WI38 (cell line): Measurements from ENCODE around the gene GAREM1.
"Not testable (repeated sequence)": the region's sequence is repeated elsewhere in the genome, so short reads cannot be mapped to it uniquely, and the experiment has no call there.

Source experiments
- H3K4me3 ChIP-seq: 2 replicates; pipeline ENCODE4 v1.5.1; 2011; ENCODE audit warnings: low read depth, mild to moderate bottlenecking, control low read depth, low read length
- CTCF ChIP-seq: IDR thresholded peaks from 2 replicates; pipeline ENCODE4 v1.5.1; 2012; ENCODE audit warnings: low read depth, mild to moderate bottlenecking, control low read depth, low read length

The GAREM1 gene

GRCh38 chr18:32296851-32297250, 173.8 kb downstream of the GAREM1 start:
- no peak for TF ChIP-seq CTCF

GRCh38 chr18:32295604-32296003, 175.1 kb downstream of the GAREM1 start:
- no peak for TF ChIP-seq CTCF
- no peak overlapping the region for H3K4me3 ChIP-seq

More at GRCh38 chr18:32296851-32297250, 173.8 kb downstream of the GAREM1 start:
- no peak overlapping the region for H3K4me3 ChIP-seq

- H3K4me3 ChIP-seq, result no peak overlapping the region
- TF ChIP-seq CTCF, result no peak
These were observed 177.6 kb downstream of the GAREM1 start for GRCh38 chr18:32293107-32293506.

GRCh38 chr18:32291623-32292022, 179.1 kb downstream of the GAREM1 start:
- not testable (repeated sequence) for H3K4me3 ChIP-seq

GRCh38 chr18:32290810-32291209, 179.9 kb downstream of the GAREM1 start:
- TF ChIP-seq CTCF, result no peak

GRCh38 chr18:32289483-32290075, 181.1 kb downstream of the GAREM1 start:
- H3K4me3 ChIP-seq, result no peak overlapping the region
- peak; percentile 37; the same call in 1 of the 2 replicates for TF ChIP-seq CTCF

More at GRCh38 chr18:32290810-32291209, 179.9 kb downstream of the GAREM1 start:
- H3K4me3 ChIP-seq, result no peak overlapping the region

- TF ChIP-seq CTCF, result no peak
These were observed 182.8 kb downstream of the GAREM1 start for GRCh38 chr18:32287873-32288272.

GRCh38 chr18:32287249-32287648, 183.4 kb downstream of the GAREM1 start:
- TF ChIP-seq CTCF, result no peak
- no peak overlapping the region for H3K4me3 ChIP-seq

More at GRCh38 chr18:32287873-32288272, 182.8 kb downstream of the GAREM1 start:
- no peak overlapping the region for H3K4me3 ChIP-seq
